Stimulated activated CD4-positive, alpha-beta T cell treated with anti-CD3 and anti-CD28 coated beads, Interleukin-12 subunit alpha, Interleukin-12 subunit beta, amount 100 ng/mL, for 48 hours (primary cell): Measurements from ENCODE around the gene SERPINB7.

Experiments
- DNase-seq, 3 donors: peaks; one replicate each; pipeline ENCODE4 v3.0.0-alpha.2; 2020; ENCODE audit warnings: low read depth in 2 of 3, low spot score in 1 of 3

SERPINB7 gene

GRCh38 chr18:63787673-63788072 lies 12.5 kb downstream of the SERPINB7 start:
- no peak for DNase-seq

- DNase-seq = peak; percentile 18 to 39 (median 37)
Measured at GRCh38 chr18:63788447-63789096, 13.4 kb downstream of the SERPINB7 start.

- DNase-seq = no peak
Measured at GRCh38 chr18:63789327-63789726, 14.1 kb downstream of the SERPINB7 start.

GRCh38 chr18:63795606-63796005 lies 20.4 kb downstream of the SERPINB7 start:
- DNase-seq = no peak

- DNase-seq = no peak
Measured at GRCh38 chr18:63799189-63799588, 24.0 kb downstream of the SERPINB7 start.

GRCh38 chr18:63801343-63801742 lies 26.1 kb downstream of the SERPINB7 start:
- DNase-seq = no peak

- no peak for DNase-seq
Measured at GRCh38 chr18:63808125-63808524, 32.9 kb downstream of the SERPINB7 start.

- no peak for DNase-seq
Measured at GRCh38 chr18:63817441-63818051, 42.3 kb downstream of the SERPINB7 start.

- no peak for DNase-seq
Measured at GRCh38 chr18:63818212-63818611, 43.0 kb downstream of the SERPINB7 start.

GRCh38 chr18:63819786-63820185 lies 44.6 kb downstream of the SERPINB7 start:
- no peak for DNase-seq

GRCh38 chr18:63820694-63821093 lies 45.5 kb downstream of the SERPINB7 start:
- no peak for DNase-seq

- DNase-seq = peak; percentile 19 to 23 (median 19)
Measured at GRCh38 chr18:63823516-63824219, 48.5 kb downstream of the SERPINB7 start.

GRCh38 chr18:63824220-63824525 lies 49.0 kb downstream of the SERPINB7 start:
- DNase-seq = no peak

- DNase-seq = no peak
Measured at GRCh38 chr18:63828120-63828519, 52.9 kb downstream of the SERPINB7 start.

GRCh38 chr18:63828656-63829055 lies 53.4 kb downstream of the SERPINB7 start:
- no peak for DNase-seq

- DNase-seq = no peak
Measured at GRCh38 chr18:63829886-63830285, 54.7 kb downstream of the SERPINB7 start.

GRCh38 chr18:63831080-63831788 lies 56.0 kb downstream of the SERPINB7 start:
- no peak for DNase-seq

GRCh38 chr18:63832470-63832869 lies 57.3 kb downstream of the SERPINB7 start:
- no peak for DNase-seq

- DNase-seq = no peak
Measured at GRCh38 chr18:63834471-63835113, 59.4 kb downstream of the SERPINB7 start.

- no peak for DNase-seq
Measured at GRCh38 chr18:63836456-63836855, 61.2 kb downstream of the SERPINB7 start.

- DNase-seq = no peak
Measured at GRCh38 chr18:63837590-63837989, 62.4 kb downstream of the SERPINB7 start.
